ENCODE data around the gene SOCS3. TPM values are rescaled to one million over a fixed set of nuclear protein-coding genes. Genes with fewer than 3 reads are reported as not detected.
"Not testable (repeated sequence)": the region's sequence is repeated elsewhere in the genome, so short reads cannot be mapped to it uniquely, and the experiment has no call there.

The SOCS3 gene
- total RNA-seq, 1 donor from 2014 or later, result 66.1 TPM

- no peak for DNase-seq (ENCODE audit: low spot score)
These were observed 9.8 kb downstream of the SOCS3 start for GRCh38 chr17:78349891-78350642.

GRCh38 chr17:78348055-78348770, 11.7 kb downstream of the SOCS3 start:
- DNase-seq (ENCODE audit: low spot score), result no peak

- DNase-seq (ENCODE audit: low spot score), result no peak
These were observed 12.4 kb downstream of the SOCS3 start for GRCh38 chr17:78347453-78347852.

- no peak for DNase-seq (ENCODE audit: low spot score)
These were observed 13.1 kb downstream of the SOCS3 start for GRCh38 chr17:78346605-78347250.

- no peak for DNase-seq (ENCODE audit: low spot score)
These were observed 13.9 kb downstream of the SOCS3 start for GRCh38 chr17:78345791-78346494.

- no peak for DNase-seq (ENCODE audit: low spot score)
These were observed 14.7 kb downstream of the SOCS3 start for GRCh38 chr17:78345172-78345571.

- DNase-seq (ENCODE audit: low spot score), result no peak
These were observed 15.2 kb downstream of the SOCS3 start for GRCh38 chr17:78344666-78345065.

GRCh38 chr17:78343543-78344201, 16.2 kb downstream of the SOCS3 start:
- peak; percentile 74 for DNase-seq (ENCODE audit: low spot score)

GRCh38 chr17:78343187-78343542, 16.7 kb downstream of the SOCS3 start:
- peak; percentile 84 for DNase-seq (ENCODE audit: low spot score)

GRCh38 chr17:78342449-78343186, 17.3 kb downstream of the SOCS3 start:
- peak; percentile 84 for DNase-seq (ENCODE audit: low spot score)

- DNase-seq (ENCODE audit: low spot score), result peak; percentile 77
These were observed 18.1 kb downstream of the SOCS3 start for GRCh38 chr17:78341559-78342448.

- DNase-seq (ENCODE audit: low spot score), result no peak
These were observed 19.5 kb downstream of the SOCS3 start for GRCh38 chr17:78340183-78340955.

GRCh38 chr17:78338486-78339259, 21.2 kb downstream of the SOCS3 start:
- peak; percentile 59 for DNase-seq (ENCODE audit: low spot score)

- no peak for DNase-seq (ENCODE audit: low spot score)
These were observed 22.4 kb downstream of the SOCS3 start for GRCh38 chr17:78337244-78338109.

GRCh38 chr17:78335209-78335608, 24.7 kb downstream of the SOCS3 start:
- DNase-seq (ENCODE audit: low spot score), result no peak

- DNase-seq (ENCODE audit: low spot score), result no peak
These were observed 26.9 kb downstream of the SOCS3 start for GRCh38 chr17:78332991-78333390.

GRCh38 chr17:78331355-78331754, 28.5 kb downstream of the SOCS3 start:
- DNase-seq (ENCODE audit: low spot score), result not testable (repeated sequence)
